ENCODE measurements around the gene SLC12A5.

The SLC12A5 gene

DNA sequence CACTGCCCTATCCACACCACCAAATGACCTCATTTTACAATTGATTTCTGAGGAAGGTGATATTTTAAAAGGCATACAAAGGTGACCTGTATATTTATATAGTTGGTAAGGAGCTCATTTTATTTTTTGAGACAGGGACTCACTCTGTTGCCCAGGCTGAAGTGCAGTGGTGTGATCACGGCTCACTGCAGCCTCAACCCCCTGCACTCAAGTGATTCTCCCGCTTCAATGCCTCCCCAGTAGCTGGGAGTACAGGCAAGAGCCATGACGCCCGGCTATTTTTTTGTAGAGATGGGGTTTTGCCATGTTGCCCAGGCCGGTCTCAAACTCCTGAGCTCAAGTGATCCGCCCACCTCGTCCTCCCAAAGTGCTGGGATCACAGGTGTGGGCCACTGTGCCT lies 47.8 kb downstream of the SLC12A5 start:
- H3K4me3 Mint-ChIP-seq: no peak overlapping the region
- no peaks in the 10 kb centered on the region for H3K27me3 Mint-ChIP-seq
- H3K27ac Mint-ChIP-seq: no peak overlapping the region
- H3K9me3 Mint-ChIP-seq: no peaks in the 10 kb centered on the region
- peaks cover 5% of the 10 kb centered on the region for H3K4me1 Mint-ChIP-seq (ENCODE audit: low read depth)
- intact Hi-C loops (cut with micrococcal nuclease): no loop called here
- H3K36me3 Mint-ChIP-seq (ENCODE audit: low read depth): peaks cover 56% of the 10 kb centered on the region

DNA sequence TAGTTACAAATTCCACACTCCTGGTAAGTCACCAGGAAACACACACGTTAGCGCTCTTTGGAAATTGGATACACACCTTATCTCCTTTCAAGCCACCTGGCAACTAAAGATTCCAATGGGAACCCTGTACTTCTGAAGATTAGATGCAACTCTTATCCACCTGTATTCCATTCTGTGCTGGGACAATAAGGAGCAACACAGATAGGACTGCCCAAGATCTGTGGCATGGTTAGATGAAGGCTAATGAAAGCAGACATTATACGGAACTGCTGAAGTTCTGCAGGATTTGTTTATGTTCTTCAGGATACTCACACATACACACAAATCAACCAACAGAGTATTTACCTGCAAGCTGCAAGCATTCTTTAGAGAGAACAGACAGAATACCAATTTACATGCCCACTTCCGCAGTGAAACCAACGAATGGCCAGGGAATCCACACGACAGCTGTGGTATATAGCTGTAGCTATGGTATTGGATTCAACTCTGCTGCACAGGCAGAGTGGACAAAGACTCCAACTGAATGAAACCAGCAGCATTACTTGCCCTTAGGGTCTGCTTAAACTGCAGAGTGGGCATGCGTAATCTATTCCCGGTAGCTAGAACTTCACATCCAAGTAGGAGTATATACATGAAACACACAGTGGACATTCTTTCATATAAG lies 48.8 kb downstream of the SLC12A5 start:
- intact Hi-C loops (cut with micrococcal nuclease): no loop called here
- Mint-ChIP-seq H3K27me3 (no peaks in the 10 kb centered on the region), H3K36me3 (ENCODE audit: low read depth) (peaks cover 56% of the 10 kb centered on the region), H3K27ac (no peak overlapping the region), H3K9me3 (no peaks in the 10 kb centered on the region), H3K4me1 (ENCODE audit: low read depth) (peaks cover 14% of the 10 kb centered on the region), H3K4me3 (no peak overlapping the region)

DNA sequence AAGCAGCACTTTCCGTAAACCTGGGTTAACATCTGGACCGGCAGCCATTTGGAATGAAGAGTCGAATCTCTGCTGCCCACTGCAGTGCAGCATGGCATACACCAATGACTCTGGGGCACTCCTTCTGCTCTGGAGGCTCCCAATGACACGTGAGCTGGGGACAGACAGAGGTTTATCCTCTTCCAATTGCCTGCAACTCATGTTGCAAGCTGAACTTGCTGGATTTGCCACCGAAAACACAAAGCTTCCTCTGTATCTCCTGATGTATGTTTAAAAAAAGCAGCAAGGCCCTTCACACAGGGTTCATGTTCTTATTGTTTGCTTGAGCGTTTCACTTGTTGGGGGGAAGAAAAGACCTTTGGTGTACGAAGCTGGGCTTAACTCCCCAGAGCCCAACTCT lies 49.9 kb downstream of the SLC12A5 start:
- Mint-ChIP-seq H3K4me3 (no peak overlapping the region), H3K27ac (no peak overlapping the region), H3K27me3 (no peaks in the 10 kb centered on the region), H3K4me1 (ENCODE audit: low read depth) (peaks cover 23% of the 10 kb centered on the region), H3K9me3 (no peaks in the 10 kb centered on the region), H3K36me3 (ENCODE audit: low read depth) (peaks cover 50% of the 10 kb centered on the region)
- intact Hi-C loops (cut with micrococcal nuclease): no loop called here

DNA sequence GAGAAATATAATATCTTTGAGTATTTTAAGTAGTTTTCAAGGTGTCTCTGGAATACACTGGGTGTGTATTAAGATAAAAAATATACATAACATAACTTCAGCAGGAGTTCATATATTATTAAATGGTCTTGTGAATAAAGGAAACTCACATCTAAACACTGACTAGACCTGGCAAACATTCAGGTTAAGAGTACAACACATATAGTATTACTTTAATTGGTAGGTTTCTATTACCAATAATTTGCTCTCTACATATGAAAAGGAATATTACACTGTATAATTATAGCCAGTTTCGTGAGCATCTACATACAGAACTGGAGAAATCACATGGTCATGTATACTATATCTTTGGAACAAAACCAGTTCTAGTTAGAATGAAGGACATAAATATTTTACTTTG lies 52.1 kb downstream of the SLC12A5 start:
- Mint-ChIP-seq H3K27ac (no peak overlapping the region), H3K9me3 (no peaks in the 10 kb centered on the region), H3K27me3 (no peaks in the 10 kb centered on the region), H3K4me1 (ENCODE audit: low read depth) (peaks cover 42% of the 10 kb centered on the region), H3K4me3 (no peak overlapping the region), H3K36me3 (ENCODE audit: low read depth) (peaks cover 41% of the 10 kb centered on the region)
- intact Hi-C loops (cut with micrococcal nuclease): no loop called here

DNA sequence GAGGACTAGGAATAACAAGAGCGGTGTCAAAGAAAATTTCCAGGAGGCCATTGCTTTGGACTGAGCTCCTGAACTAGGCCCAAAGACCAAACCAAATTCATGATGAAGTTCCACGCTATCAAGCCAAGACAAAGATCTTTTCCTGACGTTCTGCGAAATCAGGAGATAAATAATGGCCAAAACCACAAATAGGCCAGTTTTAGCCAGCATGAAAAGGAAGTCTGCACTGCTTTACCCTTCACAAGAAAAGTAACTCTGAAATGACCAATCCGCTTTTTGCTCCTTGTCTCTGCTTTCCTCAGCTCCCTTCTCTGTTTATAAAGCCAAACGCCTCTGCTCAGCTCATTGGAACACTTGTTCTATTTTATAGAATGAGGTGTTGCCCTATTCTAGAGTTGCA lies 54.1 kb downstream of the SLC12A5 start:
- Mint-ChIP-seq H3K9me3 (no peaks in the 10 kb centered on the region), H3K4me1 (ENCODE audit: low read depth) (peaks cover 60% of the 10 kb centered on the region), H3K36me3 (ENCODE audit: low read depth) (peaks cover 32% of the 10 kb centered on the region), H3K27me3 (no peaks in the 10 kb centered on the region), H3K4me3 (no peak overlapping the region), H3K27ac (peak overlapping the region; percentile 56)
- intact Hi-C loops (cut with micrococcal nuclease): no loop called here

DNA sequence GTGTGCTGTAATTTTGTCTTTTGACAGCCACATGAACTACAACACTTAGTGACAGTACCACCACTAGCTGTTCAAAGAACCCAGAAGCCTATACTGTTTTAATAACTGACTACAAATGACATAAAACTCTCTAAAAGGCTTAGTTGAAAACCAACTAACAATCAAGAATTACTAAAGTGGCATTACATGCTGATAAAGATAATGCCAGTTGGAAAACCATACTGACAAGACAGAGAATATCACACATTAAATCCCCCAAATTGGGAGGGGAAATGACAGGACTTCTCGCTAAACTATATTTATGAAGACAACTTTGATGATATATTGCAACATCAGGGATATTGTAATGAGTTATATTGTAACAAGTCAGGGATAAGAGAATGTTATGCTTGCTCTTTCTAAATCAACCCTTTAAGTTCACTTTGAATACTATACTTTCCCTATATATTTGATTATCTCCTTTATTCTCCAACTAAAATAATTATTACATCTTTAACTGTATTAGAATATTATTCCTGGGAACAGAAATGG lies 54.6 kb downstream of the SLC12A5 start:
- no peaks in the 10 kb centered on the region for H3K9me3 Mint-ChIP-seq
- intact Hi-C loops (cut with micrococcal nuclease): no loop called here
- H3K4me1 Mint-ChIP-seq (ENCODE audit: low read depth): peaks cover 63% of the 10 kb centered on the region
- H3K4me3 Mint-ChIP-seq: no peak overlapping the region
- H3K27me3 Mint-ChIP-seq: no peaks in the 10 kb centered on the region
- peaks cover 32% of the 10 kb centered on the region for H3K36me3 Mint-ChIP-seq (ENCODE audit: low read depth)
- peak overlapping the region; percentile 56 for H3K27ac Mint-ChIP-seq

DNA sequence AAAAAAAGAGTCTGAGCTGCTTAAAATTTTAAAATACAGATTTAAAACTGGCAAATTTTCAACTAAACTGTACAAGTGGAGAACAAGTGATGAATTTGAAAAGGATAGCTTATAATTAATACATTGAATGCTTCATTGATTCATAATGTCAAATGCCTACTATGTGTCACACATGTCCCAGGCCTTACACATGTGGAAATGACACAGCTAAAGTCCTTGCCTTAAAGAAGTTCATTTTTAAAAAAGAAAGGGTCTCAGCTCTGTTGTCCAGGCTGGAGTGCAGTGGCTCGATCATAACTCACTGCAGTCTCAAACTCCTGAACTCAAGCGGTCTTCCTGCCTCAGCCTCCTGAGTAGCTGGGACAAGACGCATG lies 55.8 kb downstream of the SLC12A5 start:
- H3K4me3 Mint-ChIP-seq: no peak overlapping the region
- H3K9me3 Mint-ChIP-seq: no peaks in the 10 kb centered on the region
- peaks cover 30% of the 10 kb centered on the region for H3K36me3 Mint-ChIP-seq (ENCODE audit: low read depth)
- peak overlapping the region; percentile 50 for H3K27ac Mint-ChIP-seq
- no peaks in the 10 kb centered on the region for H3K27me3 Mint-ChIP-seq
- H3K4me1 Mint-ChIP-seq (ENCODE audit: low read depth): peaks cover 63% of the 10 kb centered on the region
- intact Hi-C loops (cut with micrococcal nuclease): loop anchor here (5.0 kb wide), 1 partner anchor 112 kb away; the partner anchor contains the start of gene ZNF335

DNA sequence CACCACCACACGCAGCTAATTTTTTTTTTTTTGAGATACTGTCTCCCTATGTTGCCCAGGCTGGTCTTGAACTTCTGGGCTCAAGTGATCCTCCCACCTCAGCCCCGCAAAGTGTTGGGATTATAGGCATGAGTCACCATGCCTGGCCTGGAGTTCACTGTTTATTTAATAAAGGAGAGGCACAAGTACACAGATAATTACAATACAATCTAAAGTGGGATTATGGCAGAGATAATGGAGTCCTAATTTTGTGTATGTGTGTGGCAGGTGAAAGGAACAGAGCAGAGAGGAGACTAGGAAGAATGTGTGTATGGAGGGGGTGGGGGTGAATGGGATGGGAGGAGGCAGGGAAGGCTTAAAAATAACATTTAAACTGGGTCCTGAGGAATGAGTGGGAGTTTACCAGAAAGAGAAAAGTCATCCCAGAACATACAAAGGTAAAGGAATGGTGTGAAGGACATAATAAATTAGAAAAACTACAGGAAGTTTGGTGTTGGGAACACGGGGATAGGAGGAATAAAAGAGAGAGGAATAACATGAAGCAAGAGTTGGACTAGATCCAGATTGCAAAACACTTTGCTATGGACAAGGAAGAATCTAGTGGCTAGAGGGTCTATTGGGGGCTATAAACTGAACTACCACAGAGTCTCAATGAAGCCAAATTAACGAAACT lies 56.3 kb downstream of the SLC12A5 start:
- peak overlapping the region; percentile 50 for H3K27ac Mint-ChIP-seq

DNA sequence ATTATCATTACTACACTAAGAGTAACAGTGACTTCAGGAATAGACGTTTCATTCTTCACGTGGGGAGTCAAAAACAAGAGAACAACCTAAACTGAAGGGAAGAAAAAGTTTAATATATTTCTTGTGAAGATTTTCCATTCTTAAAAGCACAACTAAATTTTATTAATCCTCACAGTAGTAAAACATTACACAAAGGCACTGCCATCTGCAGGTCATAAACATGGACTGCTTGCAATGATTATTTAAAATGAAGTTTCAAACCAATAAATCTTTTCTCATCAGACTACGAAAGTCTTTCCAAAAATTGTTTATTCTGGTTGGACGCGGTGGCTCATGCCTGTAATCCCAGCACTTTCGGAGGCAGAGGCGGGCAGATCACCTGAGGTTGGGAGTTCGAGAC lies 58.1 kb downstream of the SLC12A5 start:
- intact Hi-C loops (cut with micrococcal nuclease): loop anchor here (5.0 kb wide), 1 partner anchor 115 kb away; the partner anchor contains the start of gene ZNF335
- Mint-ChIP-seq H3K36me3 (ENCODE audit: low read depth) (peaks cover 30% of the 10 kb centered on the region), H3K4me1 (ENCODE audit: low read depth) (peaks cover 59% of the 10 kb centered on the region), H3K9me3 (no peaks in the 10 kb centered on the region), H3K4me3 (peak overlapping the region; percentile 20), H3K27me3 (no peaks in the 10 kb centered on the region), H3K27ac (peak overlapping the region; percentile 69)

More for the DNA sequence above, 56.3 kb downstream of the SLC12A5 start:
- intact Hi-C loops (cut with micrococcal nuclease): loop anchor here (5.0 kb wide), 1 partner anchor 113 kb away; the partner anchor contains the start of gene ZNF335
- peaks cover 67% of the 10 kb centered on the region for H3K4me1 Mint-ChIP-seq (ENCODE audit: low read depth)
- H3K4me3 Mint-ChIP-seq: no peak overlapping the region
- peaks cover 30% of the 10 kb centered on the region for H3K36me3 Mint-ChIP-seq (ENCODE audit: low read depth)
- H3K9me3 Mint-ChIP-seq: no peaks in the 10 kb centered on the region
- no peaks in the 10 kb centered on the region for H3K27me3 Mint-ChIP-seq

DNA sequence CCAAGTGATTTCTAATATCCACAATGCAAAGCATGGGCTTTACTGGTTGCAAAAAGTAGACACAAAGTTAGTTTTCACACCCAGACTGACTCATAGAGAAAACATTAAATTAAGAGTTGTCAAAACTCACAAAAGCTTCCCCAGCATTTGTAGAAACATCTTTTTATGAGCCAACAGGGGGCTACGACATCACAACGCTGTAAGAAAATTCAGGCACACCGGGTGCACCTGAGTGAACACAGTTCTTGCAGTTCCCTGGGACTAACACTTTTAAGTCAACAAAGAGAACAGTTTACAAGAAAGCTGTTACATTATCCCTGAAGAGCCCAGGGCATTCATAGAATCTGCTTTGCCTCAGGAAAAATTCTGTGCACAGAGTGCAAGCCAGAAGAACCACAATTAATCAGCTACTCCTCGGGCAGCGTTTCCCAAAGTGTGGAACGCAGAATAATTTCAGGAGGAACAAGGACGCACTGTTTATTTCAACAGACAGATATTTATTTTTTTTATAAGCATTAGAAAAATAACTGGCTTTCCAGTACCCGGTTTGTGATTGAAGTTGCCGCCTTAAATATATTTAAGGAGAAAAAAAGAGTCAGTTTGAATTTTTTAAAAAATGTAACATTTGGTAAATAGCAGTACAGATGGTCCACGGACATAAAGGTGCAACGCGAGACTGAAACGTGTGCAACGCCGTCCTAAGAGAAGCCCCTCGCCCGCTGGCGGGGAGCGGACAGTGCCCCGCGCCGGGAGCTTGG lies 59.6 kb downstream of the SLC12A5 start:
- no peaks in the 10 kb centered on the region for H3K9me3 Mint-ChIP-seq
- peaks cover 45% of the 10 kb centered on the region for H3K4me1 Mint-ChIP-seq (ENCODE audit: low read depth)
- peaks cover 1% of the 10 kb centered on the region for H3K27me3 Mint-ChIP-seq
- H3K27ac Mint-ChIP-seq: peak overlapping the region; percentile 96
- intact Hi-C loops (cut with micrococcal nuclease): loop anchor here (2.0 to 5.0 kb wide), 2 partner anchors 66 to 116 kb away; partner anchors contain the start of gene ZNF335
- peak overlapping the region; percentile 90 for H3K4me3 Mint-ChIP-seq
- H3K36me3 Mint-ChIP-seq (ENCODE audit: low read depth): peaks cover 30% of the 10 kb centered on the region

DNA sequence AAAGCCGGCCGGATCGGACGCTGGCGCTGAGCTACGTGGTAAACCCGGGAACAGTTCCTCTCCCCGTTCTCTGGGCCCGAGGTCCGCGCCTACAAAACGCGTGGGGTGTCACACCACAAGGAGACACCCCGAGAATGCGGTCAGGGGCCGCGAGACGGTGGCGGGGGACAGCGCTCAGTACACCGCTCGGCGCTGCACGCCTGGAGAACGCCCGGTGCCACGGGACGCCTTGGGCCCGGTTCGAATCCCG lies 60.1 kb downstream of the SLC12A5 start:
- intact Hi-C loops (cut with micrococcal nuclease): loop anchor here (2.0 to 5.0 kb wide), 2 partner anchors 66 to 117 kb away; partner anchors contain the start of gene ZNF335
- peaks cover 30% of the 10 kb centered on the region for H3K36me3 Mint-ChIP-seq (ENCODE audit: low read depth)
- no peaks in the 10 kb centered on the region for H3K9me3 Mint-ChIP-seq
- peaks cover 44% of the 10 kb centered on the region for H3K4me1 Mint-ChIP-seq (ENCODE audit: low read depth)
- peaks cover 3% of the 10 kb centered on the region for H3K27me3 Mint-ChIP-seq
- peak overlapping the region; percentile 96 for H3K27ac Mint-ChIP-seq
- H3K4me3 Mint-ChIP-seq: peak overlapping the region; percentile 90

DNA sequence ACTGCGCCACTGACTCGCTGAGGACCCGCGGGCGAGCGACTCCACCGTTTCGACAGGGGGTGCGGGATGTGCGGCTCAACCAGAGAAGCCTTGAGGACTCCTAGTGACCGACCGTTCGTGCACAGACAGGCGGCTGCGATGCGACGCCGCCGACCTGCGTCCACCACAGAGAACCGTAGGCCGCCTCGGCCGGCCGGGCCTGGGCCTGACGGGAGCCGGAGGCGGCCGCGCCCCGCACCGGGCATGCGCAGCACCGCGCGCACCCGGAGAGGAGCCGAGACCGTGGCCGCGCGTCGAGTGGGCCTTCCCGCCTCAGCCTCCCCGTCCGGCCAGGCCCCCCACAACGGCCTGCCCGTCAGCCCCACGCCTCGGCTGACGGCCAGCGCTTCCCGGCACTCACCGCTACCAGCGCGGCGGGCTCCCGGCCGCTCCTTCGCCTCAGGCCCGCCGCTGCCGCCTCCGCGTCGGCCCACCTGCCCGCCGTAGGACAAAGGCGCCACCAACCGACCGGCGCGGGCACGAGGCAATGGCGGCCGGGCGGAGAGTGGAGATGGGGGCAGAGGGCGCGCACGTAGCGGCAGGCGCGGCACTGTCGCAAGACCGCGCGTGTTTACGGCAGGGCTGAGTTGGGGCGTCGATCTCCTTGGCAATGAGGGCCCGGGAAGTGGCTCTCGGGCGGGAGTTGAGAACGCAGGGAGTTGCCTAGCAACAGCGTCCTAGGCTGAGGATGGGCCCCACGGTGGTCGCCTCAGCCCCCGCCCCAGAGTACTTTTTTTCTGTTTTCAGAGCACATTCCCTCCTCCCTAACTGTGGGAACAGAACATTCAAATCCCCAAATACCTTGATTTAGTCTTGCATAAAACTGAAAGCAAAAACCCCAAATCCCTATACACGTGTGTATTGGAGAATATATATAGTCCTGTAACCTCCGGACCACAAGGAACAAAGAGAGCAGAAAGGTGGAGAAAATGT lies 60.7 kb downstream of the SLC12A5 start, which contains the start of gene NCOA5:
NCOA5 (minus strand) TSS at position 546 of the 972 bp plus-strand sequence. CDS start 10,538 bp downstream, outside the sequence.
- Mint-ChIP-seq H3K36me3 (ENCODE audit: low read depth) (peaks cover 30% of the 10 kb centered on the region), H3K27me3 (peaks cover 6% of the 10 kb centered on the region), H3K27ac (peak within 1 kb of the TSS; percentile 96), H3K9me3 (no peaks in the 10 kb centered on the region), H3K4me3 (peak within 1 kb of the TSS; percentile 90), H3K4me1 (ENCODE audit: low read depth) (peaks cover 38% of the 10 kb centered on the region)
- intact Hi-C loops (cut with micrococcal nuclease): loop anchor here (2.0 to 5.0 kb wide), 2 partner anchors 67 to 117 kb away; partner anchors contain the start of gene ZNF335
